ENCODE results near the gene PES1.
"Not testable (repeated sequence)": the region's sequence is repeated elsewhere in the genome, so short reads cannot be mapped to it uniquely, and the experiment has no call there.

PES1 gene

GRCh38 chr22:30546616-30547015, 45.1 kb downstream of the PES1 start, which contains the start of gene SEC14L6:
Gene SEC14L6, minus strand, starts transcription at chr22:30546741. Its CDS starts 59 bp downstream, at chr22:30546682.
- H3K27ac ChIP-seq, result no peak within 1 kb of the TSS
- TF ChIP-seq ZFX (IDR thresholded peaks at IDR 0.05) (no peak), CTCF (conservative IDR thresholded peaks at IDR 0.05) (no peak)

- TF ChIP-seq CTCF (conservative IDR thresholded peaks at IDR 0.05) (no peak), ZFX (IDR thresholded peaks at IDR 0.05) (no peak)
- no peak overlapping the region for H3K27ac ChIP-seq
These were observed 48.9 kb downstream of the PES1 start for GRCh38 chr22:30542811-30543188.

GRCh38 chr22:30541961-30542810, 49.5 kb downstream of the PES1 start:
- no peak for TF ChIP-seq CTCF (conservative IDR thresholded peaks at IDR 0.05)
- TF ChIP-seq ZFX (IDR thresholded peaks at IDR 0.05), result no peak

GRCh38 chr22:30541511-30541910, 50.2 kb downstream of the PES1 start:
- H3K27ac ChIP-seq, result not testable (repeated sequence)

More at GRCh38 chr22:30541961-30542810, 49.5 kb downstream of the PES1 start:
- H3K27ac ChIP-seq, result no peak overlapping the region

- TF ChIP-seq ZFX (IDR thresholded peaks at IDR 0.05) (no peak), CTCF (conservative IDR thresholded peaks at IDR 0.05) (no peak)
- H3K27ac ChIP-seq, result no peak overlapping the region
These were observed 52.3 kb downstream of the PES1 start for GRCh38 chr22:30539368-30539767.

GRCh38 chr22:30538280-30538679, 53.4 kb downstream of the PES1 start:
- TF ChIP-seq CTCF (conservative IDR thresholded peaks at IDR 0.05) (no peak), ZFX (IDR thresholded peaks at IDR 0.05) (no peak)
- H3K27ac ChIP-seq, result no peak overlapping the region

GRCh38 chr22:30537083-30537731, 54.5 kb downstream of the PES1 start:
- TF ChIP-seq ZFX (IDR thresholded peaks at IDR 0.05) (no peak), CTCF (conservative IDR thresholded peaks at IDR 0.05) (no peak)
- H3K27ac ChIP-seq, result no peak overlapping the region
